ENCODE data around the gene PHOSPHO2. TPM values are rescaled to one million over a fixed set of nuclear protein-coding genes. Genes with fewer than 3 reads are reported as not detected.
A peak's percentile ranks its signal among the peaks of the same experiment; 100 is the strongest.

PHOSPHO2 gene
- total and polyA plus RNA-seq, 9 of the 15 experiments (the other 6 are each of a cell fraction or from before 2014, with no cell fraction given): 7.8 to 19.1 (median 11.7) TPM

GRCh38 chr2:169694113-169694893 lies at the start of gene PHOSPHO2, which contains the start of gene CFAP210 (continued):
- no peak for TF ChIP-seq SFPQ (IDR thresholded peaks at IDR 0.05; ENCODE audit: low read depth, low read length)
- TF ChIP-seq KLF1 (tag; IDR thresholded peaks at IDR 0.05): peak; percentile 72; the same call in 1 of the 2 replicates
- TF ChIP-seq NFIC (IDR thresholded peaks at IDR 0.05): peak; percentile 62
- peak; percentile 93 for TF ChIP-seq MGA (IDR thresholded peaks at IDR 0.05)
- no peak for TF ChIP-seq NR0B1 (IDR thresholded peaks at IDR 0.05; ENCODE audit: partially characterized antibody)
- TF ChIP-seq FOXK2 (conservative IDR thresholded peaks at IDR 0.05 in 1 of 2, IDR thresholded peaks at IDR 0.05 in 1 of 2; ENCODE audit: low read depth in 2 of 2): peak; percentile 90 to 94
- TF ChIP-seq ATF4 (CRISPR knock-in tag; IDR thresholded peaks at IDR 0.05): no peak
- TF ChIP-seq ETV1 (tag; conservative IDR thresholded peaks at IDR 0.05; ENCODE audit: low read depth): peak; percentile 65
- no peak for TF ChIP-seq PURB (CRISPR knock-in tag; IDR thresholded peaks at IDR 0.05; ENCODE audit: low read depth)
